NCI-H748 (cell line): ENCODE results near the gene UQCRHL.
A peak's percentile ranks its signal among the peaks of the same experiment; 100 is the strongest.

Experiments
- DNase-seq: peaks from one replicate; lab custom pipeline; 2025; ENCODE audit not compliant: unreplicated experiment; lab: John Stamatoyannopoulos, UW

Gene UQCRHL

DNA sequence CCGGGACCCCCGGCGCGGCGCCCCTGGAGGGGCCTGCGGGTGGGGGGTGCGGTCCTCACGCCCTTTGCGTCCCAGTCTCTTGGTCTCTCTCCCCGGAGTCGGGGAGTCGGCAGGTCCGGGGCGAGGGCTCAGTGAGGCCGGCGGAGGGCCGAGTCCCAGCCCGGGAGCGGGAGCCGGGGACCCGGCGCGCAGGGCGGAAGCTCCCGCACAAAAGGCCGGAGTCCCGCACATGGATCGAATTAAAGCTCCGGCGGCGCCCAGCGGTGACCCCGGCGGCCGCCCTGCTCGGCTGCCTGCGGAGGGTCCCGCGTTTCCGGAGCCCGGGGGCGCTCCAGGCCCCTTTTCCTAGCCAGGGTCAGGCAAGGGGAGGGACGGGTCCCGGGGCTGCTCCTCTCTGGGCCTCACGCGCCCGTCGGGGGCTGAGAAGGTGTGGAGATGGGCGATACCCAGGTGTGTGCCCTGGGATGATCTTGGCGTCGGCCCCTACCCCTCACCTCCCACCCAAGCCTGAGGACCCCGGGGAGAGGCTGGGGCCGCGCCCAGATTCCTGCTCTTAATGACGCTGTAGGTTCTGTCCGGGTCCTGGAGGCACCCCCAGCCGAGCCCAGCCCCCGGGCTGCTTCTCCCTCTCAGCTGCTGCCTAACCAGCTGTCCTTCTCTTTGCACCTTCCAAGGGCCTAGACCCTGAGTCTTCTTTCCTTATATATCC, 48.3 kb downstream of the UQCRHL start:
- DNase-seq: no peak

DNA sequence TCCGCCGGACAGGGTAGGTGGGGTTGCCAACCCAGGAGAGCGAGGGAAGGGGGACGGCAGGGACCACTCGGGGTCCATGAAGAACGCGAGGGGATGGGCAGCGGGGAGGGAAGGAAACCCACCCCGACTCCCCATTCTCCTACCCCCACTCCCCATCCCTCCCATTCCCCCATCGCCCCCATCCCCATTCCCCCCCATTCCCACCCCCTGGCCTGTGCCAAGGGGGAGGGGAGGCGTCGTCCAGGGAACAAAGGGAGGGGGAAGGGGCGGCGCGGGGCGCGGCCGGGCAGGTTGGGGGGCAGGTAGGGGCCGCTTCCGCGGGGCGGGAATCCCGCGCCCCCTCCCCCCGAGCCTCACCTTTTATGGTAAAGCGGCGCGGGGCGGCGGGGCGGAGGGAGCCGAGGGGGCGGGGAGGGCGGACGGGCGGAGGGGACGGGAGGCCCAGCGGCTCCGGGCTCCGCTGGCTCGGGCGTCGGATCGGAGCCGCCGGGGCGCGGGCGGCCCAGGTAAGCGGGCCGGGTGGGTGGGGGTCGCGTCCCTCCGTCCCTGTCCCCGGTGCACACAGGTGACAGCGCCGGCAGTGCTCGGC, 49.0 kb downstream of the UQCRHL start, which contains the start of gene FBLIM1:
Gene FBLIM1, plus strand, starts transcription at position 453 of the 589 bp plus-strand sequence. CDS start 6,189 bp downstream, outside the sequence.
- DNase-seq: peak; percentile 38

DNA sequence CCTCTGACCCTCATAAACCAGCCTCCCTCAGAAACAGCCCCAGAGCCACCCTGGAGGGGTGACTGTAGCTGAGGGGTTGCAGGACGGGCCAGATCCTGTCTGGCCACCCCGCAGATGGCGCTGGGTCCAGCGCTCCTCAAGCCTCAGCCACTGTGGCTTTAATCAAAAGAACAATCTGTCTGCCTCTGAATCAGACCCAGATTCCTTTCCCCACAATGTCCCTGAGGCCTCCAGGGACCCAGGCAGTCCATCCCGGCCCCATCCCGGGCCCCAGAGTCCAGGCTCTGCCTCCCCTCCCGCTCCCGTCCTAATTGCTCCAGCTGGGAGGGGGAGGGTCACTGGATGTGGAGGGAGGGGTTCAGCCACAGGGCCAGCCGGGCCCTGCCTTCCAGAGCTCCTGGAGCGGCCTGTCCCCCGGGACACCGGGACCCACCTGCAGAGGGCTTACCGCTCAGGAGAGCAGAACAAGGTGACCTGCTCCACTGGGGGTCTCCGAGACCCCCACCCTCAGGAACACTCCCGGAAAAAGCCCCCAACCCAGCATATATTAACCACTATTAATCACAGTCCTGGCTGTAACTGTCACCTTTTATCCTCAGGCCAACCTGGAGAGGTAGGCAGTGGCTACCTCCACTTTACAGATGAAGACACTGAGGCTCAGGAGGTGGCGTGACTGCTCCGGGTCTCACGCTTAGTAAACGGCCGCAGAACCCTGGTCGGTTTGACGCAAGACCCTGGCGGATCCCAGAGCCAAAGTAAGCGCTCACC, 49.7 kb downstream of the UQCRHL start:
- DNase-seq: peak; percentile 19
